MM.1S (cell line): ENCODE data around the gene TRAPPC14.
"Not testable (repeated sequence)": the region's sequence is repeated elsewhere in the genome, so short reads cannot be mapped to it uniquely, and the experiment has no call there.

ENCODE experiments used
- DNase-seq: peaks from one replicate; pipeline ENCODE4 v3.0.0-alpha.2; 2015
- H2AFZ ChIP-seq: fragments of 300-600 bp; sonication (generic); 2 replicates; pipeline ENCODE4 v1.6.0; 2016; ENCODE audit warnings: antibody characterized with exemption, low read length
- H3F3A ChIP-seq: fragments of 300-600 bp; sonication (generic); 2 replicates; pipeline ENCODE4 v1.6.1; 2016; ENCODE audit warnings: mild to moderate bottlenecking, antibody characterized with exemption, low read length, moderate library complexity, mixed read lengths; ENCODE audit not compliant: insufficient read depth
- H3K27ac ChIP-seq: fragments of 300-600 bp; sonication (generic); 2 replicates; pipeline ENCODE4 v1.5.1; 2016; ENCODE audit warnings: mild to moderate bottlenecking, low read length
- H3K27me3 ChIP-seq: fragments of 300-600 bp; sonication (generic); replicated peaks from 2 replicates; pipeline ENCODE4 v1.6.0; 2016; ENCODE audit warnings: low read length; ENCODE audit not compliant: insufficient read depth
- H3K36me3 ChIP-seq: fragments of 300-600 bp; sonication (generic); replicated peaks from 2 replicates; pipeline ENCODE4 v1.6.1; 2016; ENCODE audit warnings: mild to moderate bottlenecking, low read length, mixed read lengths; ENCODE audit not compliant: insufficient read depth
- H3K4me1 ChIP-seq: fragments of 300-600 bp; sonication (generic); 2 replicates; pipeline ENCODE4 v1.6.1; 2016; ENCODE audit warnings: low read length, mixed read lengths
- H3K4me2 ChIP-seq: fragments of 300-600 bp; sonication (generic); 2 replicates; pipeline ENCODE4 v1.6.0; 2016; ENCODE audit warnings: low read depth, low read length
- H3K4me3 ChIP-seq: fragments of 300-600 bp; sonication (generic); 2 replicates; pipeline ENCODE4 v1.5.1; 2016; ENCODE audit warnings: low read length, mixed read lengths
- H3K79me2 ChIP-seq: fragments of 300-600 bp; sonication (generic); 2 replicates; pipeline ENCODE4 v1.6.1; 2016; ENCODE audit warnings: mixed run types, low read length, mixed read lengths
- H3K9ac ChIP-seq: fragments of 300-600 bp; sonication (generic); 2 replicates; pipeline ENCODE4 v1.6.1; 2016; ENCODE audit warnings: low read length, mixed read lengths
- H3K9me2 ChIP-seq: fragments of 300-600 bp; sonication (generic); replicated peaks from 2 replicates; pipeline ENCODE4 v1.6.1; 2016; ENCODE audit warnings: mild to moderate bottlenecking, low read length, mixed read lengths; ENCODE audit not compliant: insufficient read depth
- H3K9me3 ChIP-seq: fragments of 300-600 bp; sonication (generic); replicated peaks from 2 replicates; pipeline ENCODE4 v1.6.1; 2016; ENCODE audit warnings: mild to moderate bottlenecking, low read length, mixed read lengths; ENCODE audit not compliant: insufficient read depth
- H4K20me1 ChIP-seq: fragments of 300-600 bp; sonication (generic); 2 replicates; pipeline ENCODE4 v1.6.1; 2016; ENCODE audit warnings: mild to moderate bottlenecking, low read length, moderate library complexity, mixed read lengths; ENCODE audit not compliant: insufficient read depth
- EZH2 ChIP-seq: fragments of 300-600 bp; sonication (generic); optimal IDR thresholded peaks from 2 replicates; pipeline ENCODE3; 2017; ENCODE audit warnings: low read depth, mild to moderate bottlenecking, antibody characterized with exemption, low read length, mixed read lengths
- EZH2phosphoT487 ChIP-seq: fragments of 300-600 bp; sonication (generic); IDR thresholded peaks from 2 replicates; pipeline ENCODE4 v1.6.1; 2018; ENCODE audit warnings: antibody characterized with exemption, low read length
- TF ChIP-seq, protein P1 (sequence below): fragments of 300-600 bp; sonication (generic); IDR thresholded peaks from 2 replicates; pipeline ENCODE4 v1.5.1; 2016; ENCODE audit warnings: antibody characterized with exemption, low read length, mixed read lengths

The TRAPPC14 gene

DNA sequence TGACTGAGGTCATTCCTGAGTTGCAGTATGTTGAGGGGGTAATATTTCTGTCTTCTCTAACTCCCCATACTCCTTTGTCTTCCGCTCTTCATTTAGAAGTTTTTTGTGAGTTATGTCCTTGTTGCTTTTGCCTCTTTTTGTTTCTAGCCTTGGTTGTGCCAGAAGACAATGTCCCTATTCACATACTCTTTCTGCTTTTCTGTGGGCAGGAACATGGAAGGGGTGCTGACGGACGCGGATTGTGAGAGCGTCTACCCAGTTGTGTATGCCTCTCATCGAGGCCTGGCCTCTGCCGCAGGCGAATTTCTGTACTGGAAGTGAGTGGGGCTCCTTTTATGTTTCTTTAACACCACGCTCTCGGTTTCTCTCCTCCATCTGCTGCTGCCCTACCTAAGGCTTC is 39.7 kb upstream of the TRAPPC14 start:
- 0 out of 2 replicates have a peak, but pooled peaks cover 3% of the 10 kb centered on the region for H3F3A ChIP-seq
- H3K27ac ChIP-seq = no peak overlapping the region
- H2AFZ ChIP-seq = no peak overlapping the region
- H4K20me1 ChIP-seq = no peaks in the 10 kb centered on the region
- no peak overlapping the region for H3K9ac ChIP-seq
- H3K9me3 ChIP-seq = no peaks in the 10 kb centered on the region
- no peak for DNase-seq
- H3K4me2 ChIP-seq = no peak overlapping the region
- no peaks in the 10 kb centered on the region for H3K79me2 ChIP-seq
- no peaks in the 10 kb centered on the region for H3K36me3 ChIP-seq
- H3K4me1 ChIP-seq = no peaks in the 10 kb centered on the region
- H3K9me2 ChIP-seq = no peaks in the 10 kb centered on the region
- no peak overlapping the region for H3K4me3 ChIP-seq
- H3K27me3 ChIP-seq = peaks cover 38% of the 10 kb centered on the region
- TF ChIP-seq EZH2 (no peak), EZH2phosphoT487 (no peak)
- TF ChIP-seq, protein P1, sequence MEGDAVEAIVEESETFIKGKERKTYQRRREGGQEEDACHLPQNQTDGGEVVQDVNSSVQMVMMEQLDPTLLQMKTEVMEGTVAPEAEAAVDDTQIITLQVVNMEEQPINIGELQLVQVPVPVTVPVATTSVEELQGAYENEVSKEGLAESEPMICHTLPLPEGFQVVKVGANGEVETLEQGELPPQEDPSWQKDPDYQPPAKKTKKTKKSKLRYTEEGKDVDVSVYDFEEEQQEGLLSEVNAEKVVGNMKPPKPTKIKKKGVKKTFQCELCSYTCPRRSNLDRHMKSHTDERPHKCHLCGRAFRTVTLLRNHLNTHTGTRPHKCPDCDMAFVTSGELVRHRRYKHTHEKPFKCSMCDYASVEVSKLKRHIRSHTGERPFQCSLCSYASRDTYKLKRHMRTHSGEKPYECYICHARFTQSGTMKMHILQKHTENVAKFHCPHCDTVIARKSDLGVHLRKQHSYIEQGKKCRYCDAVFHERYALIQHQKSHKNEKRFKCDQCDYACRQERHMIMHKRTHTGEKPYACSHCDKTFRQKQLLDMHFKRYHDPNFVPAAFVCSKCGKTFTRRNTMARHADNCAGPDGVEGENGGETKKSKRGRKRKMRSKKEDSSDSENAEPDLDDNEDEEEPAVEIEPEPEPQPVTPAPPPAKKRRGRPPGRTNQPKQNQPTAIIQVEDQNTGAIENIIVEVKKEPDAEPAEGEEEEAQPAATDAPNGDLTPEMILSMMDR = no peak

DNA sequence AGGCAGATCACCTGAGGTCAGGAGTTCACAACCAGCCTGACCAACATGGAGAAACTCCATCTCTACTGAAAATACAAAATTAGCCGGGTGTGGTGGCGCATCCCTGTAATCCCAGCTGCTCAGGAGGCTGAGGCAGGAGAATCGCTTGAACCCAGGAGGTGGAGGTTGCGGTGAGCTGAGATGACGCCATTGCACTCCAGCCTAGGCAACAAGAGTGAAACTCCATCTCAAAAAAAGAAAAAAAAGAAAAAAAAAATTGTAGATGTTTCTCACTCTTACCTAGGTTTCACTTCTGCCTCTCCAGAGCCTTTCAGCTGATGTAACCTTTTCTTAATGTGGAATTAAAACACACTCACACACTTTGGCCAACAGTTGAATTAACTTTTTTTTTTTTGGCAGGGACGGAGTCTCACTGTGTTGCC is 37.4 kb upstream of the TRAPPC14 start:
- not testable (repeated sequence) for H3K9me2 ChIP-seq, H3K4me1 ChIP-seq, H2AFZ ChIP-seq, H3K79me2 ChIP-seq, H3K9me3 ChIP-seq, H3F3A ChIP-seq, H4K20me1 ChIP-seq, H3K4me3 ChIP-seq, H3K36me3 ChIP-seq, H3K27ac ChIP-seq, H3K9ac ChIP-seq
- Histone ChIP-seq H3K27me3 (peaks cover 21% of the 10 kb centered on the region), H3K4me2 (peak overlapping the region; percentile 45; the same call in 1 of the 2 replicates)
- DNase-seq = peak; percentile 56

DNA sequence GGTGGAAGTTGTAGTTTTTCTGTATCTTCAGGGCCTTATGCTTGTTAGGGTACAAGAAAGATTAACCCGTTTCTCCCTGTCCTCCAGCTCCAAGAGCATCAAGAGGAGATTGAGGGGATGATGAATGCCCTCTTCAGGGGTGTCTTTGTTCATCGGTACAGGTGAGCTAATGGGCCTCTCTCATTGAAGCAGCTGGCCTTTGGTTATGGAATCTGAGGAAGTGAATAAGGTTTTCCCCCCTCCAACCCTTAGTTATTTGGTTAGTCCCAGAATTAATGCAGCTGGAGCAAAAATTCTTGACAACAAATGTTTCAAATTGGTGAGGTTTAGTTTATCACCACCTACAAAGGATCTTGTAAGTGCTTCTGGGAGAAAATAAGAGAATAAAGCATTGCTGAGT is 36.7 kb upstream of the TRAPPC14 start:
- TF ChIP-seq EZH2 = no peak
- TF ChIP-seq, protein P1 = no peak
- Histone ChIP-seq H3K27ac (no peak overlapping the region), H3K79me2 (no peaks in the 10 kb centered on the region), H3K4me3 (no peak overlapping the region), H3K4me1 (peaks cover 2% of the 10 kb centered on the region; the same call in 1 of the 2 replicates), H3K9me2 (no peaks in the 10 kb centered on the region), H4K20me1 (no peaks in the 10 kb centered on the region), H3F3A (0 out of 2 replicates have a peak, but pooled peaks cover 3% of the 10 kb centered on the region), H3K4me2 (no peak overlapping the region), H3K9me3 (no peaks in the 10 kb centered on the region), H3K9ac (no peak overlapping the region), H3K27me3 (peaks cover 14% of the 10 kb centered on the region; the same call in 1 of the 2 replicates), H3K36me3 (no peaks in the 10 kb centered on the region), H2AFZ (no peak overlapping the region)
- DNase-seq = no peak

DNA sequence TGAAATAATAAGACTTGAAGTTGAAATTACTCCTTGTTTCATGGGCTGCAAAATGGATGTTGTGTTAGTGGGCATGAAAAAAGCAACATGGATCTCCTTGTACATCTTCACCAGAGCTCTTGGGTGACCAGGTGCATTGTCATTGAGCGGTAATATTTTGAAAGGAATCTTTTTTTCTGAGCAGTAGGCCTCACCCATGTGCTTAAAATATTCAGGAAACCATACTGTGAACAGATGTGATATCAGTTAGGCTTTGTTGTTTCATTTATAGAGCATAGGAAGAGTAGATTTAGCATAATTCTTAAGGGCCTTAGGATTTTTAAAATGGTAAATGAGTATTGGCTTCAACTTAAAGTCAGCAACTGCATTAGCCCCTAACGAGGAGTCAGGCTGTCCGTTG is 34.4 kb upstream of the TRAPPC14 start:
- no peak overlapping the region for H3K4me3 ChIP-seq
- H3F3A ChIP-seq = 0 out of 2 replicates have a peak, but pooled peaks cover 3% of the 10 kb centered on the region
- H4K20me1 ChIP-seq = no peaks in the 10 kb centered on the region
- H3K27ac ChIP-seq = no peak overlapping the region
- peaks cover 3% of the 10 kb centered on the region; the same call in 1 of the 2 replicates for H3K4me1 ChIP-seq
- no peak overlapping the region for H2AFZ ChIP-seq
- TF ChIP-seq EZH2 (no peak), EZH2phosphoT487 (no peak)
- TF ChIP-seq, protein P1 = no peak
- no peaks in the 10 kb centered on the region for H3K9me2 ChIP-seq
- DNase-seq = no peak
- H3K4me2 ChIP-seq = no peak overlapping the region
- H3K36me3 ChIP-seq = no peaks in the 10 kb centered on the region
- no peaks in the 10 kb centered on the region for H3K79me2 ChIP-seq
- peaks cover 6% of the 10 kb centered on the region; the same call in 1 of the 2 replicates for H3K27me3 ChIP-seq
- H3K9me3 ChIP-seq = no peaks in the 10 kb centered on the region
- no peak overlapping the region for H3K9ac ChIP-seq

DNA sequence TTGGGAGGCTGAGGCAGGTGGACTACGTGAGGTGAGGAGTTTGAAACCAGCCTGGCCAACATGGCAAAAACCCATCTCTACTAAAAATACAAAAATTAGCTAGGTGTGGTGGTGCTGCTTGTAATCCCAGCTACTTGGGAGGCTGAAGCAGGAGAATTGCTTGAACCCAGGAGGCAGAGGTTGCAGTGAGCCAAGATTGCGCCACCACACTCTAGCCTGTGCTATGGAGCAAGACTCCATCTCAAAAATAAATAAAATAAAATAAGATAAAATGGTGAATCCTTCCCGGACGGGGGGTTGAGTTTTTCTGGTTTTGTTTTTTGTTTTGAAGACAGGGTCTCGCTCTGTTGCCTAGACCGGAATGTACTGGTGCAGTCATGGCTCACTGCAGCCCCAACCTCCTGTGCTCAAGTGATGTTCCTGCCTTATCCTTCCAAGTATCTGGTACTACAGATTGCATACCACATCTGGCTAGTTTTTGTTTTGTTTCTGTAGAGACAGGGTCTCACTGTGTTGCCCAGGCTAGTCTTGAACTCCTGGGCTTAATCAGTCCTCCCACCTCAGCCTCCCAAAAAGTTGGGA is 33.8 kb upstream of the TRAPPC14 start:
- not testable (repeated sequence) for H3K27ac ChIP-seq, H3K9ac ChIP-seq, H4K20me1 ChIP-seq, H3K27me3 ChIP-seq, H3K4me2 ChIP-seq, H3K9me2 ChIP-seq, DNase-seq, H2AFZ ChIP-seq, H3K4me1 ChIP-seq, H3K79me2 ChIP-seq, H3F3A ChIP-seq, H3K4me3 ChIP-seq, H3K36me3 ChIP-seq, H3K9me3 ChIP-seq
